ENCODE measurements around the gene PRELID3B.

DNA sequence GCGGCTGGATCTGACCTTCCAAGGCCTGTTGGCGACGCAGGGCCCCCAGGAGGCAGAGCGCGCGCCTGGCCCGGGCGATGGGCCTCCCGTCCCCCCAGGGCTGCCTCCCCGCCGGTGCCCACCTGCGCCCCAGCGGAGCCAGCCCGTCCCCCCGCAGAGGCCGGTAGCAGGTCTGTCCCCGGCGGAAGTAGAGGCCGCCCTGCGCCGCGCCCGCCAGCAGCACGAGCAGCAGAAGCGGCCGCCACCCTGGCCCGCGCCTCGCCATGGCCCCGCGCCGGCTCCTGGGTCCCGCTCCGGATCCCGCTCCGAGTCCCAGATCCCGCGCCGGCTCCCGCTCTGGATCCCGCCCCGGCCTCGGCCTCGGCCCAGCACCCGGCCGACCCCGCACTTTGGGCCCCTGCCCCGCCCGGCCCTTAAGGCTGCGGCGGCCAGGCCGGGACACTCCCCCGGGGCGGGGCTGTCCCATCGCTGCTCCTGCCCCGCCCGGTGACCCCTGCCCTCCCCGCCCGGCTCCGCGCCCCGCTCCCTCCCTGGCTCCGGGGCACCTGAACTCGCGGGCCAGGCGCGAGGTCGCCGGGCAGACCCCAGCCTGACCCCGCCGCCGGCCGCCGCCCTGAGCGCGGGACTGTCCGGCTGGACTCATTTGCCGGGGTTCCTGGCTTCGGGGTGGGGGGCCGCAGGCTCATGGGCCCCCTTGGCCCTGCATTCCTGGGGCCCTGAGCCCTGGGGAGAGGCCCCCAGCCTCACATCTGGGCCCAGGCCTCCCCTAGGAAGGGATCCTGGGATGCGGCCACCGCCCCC lies 35.5 kb downstream of the PRELID3B start, which contains the start of gene CTSZ:
- peak; percentile 5 to 47 (median 37) for TF ChIP-seq POLR2A (IDR thresholded peaks at IDR 0.05)
- TF ChIP-seq, protein P1, sequence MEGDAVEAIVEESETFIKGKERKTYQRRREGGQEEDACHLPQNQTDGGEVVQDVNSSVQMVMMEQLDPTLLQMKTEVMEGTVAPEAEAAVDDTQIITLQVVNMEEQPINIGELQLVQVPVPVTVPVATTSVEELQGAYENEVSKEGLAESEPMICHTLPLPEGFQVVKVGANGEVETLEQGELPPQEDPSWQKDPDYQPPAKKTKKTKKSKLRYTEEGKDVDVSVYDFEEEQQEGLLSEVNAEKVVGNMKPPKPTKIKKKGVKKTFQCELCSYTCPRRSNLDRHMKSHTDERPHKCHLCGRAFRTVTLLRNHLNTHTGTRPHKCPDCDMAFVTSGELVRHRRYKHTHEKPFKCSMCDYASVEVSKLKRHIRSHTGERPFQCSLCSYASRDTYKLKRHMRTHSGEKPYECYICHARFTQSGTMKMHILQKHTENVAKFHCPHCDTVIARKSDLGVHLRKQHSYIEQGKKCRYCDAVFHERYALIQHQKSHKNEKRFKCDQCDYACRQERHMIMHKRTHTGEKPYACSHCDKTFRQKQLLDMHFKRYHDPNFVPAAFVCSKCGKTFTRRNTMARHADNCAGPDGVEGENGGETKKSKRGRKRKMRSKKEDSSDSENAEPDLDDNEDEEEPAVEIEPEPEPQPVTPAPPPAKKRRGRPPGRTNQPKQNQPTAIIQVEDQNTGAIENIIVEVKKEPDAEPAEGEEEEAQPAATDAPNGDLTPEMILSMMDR (IDR thresholded peaks at IDR 0.05), result no peak
